OCI-LY3 (cell line): ENCODE data around the gene UPB1.

Experiments used
- H2AFZ ChIP-seq: fragments of 200-600, 300-600 bp; shearing (Covaris generic); 2 replicates; pipeline ENCODE4 v1.6.0; 2014; ENCODE audit warnings: antibody characterized with exemption, low read depth, low read length
- H3K27ac ChIP-seq: fragments of 200-600, 300-600 bp; sonication (generic); 2 replicates; pipeline ENCODE4 v1.5.1; 2014; ENCODE audit warnings: mild to moderate bottlenecking, low read length, moderate library complexity, mixed read lengths
- H3K27me3 ChIP-seq: fragments of 200-600, 300-600 bp; sonication (generic); 2 replicates; pipeline ENCODE4 v1.6.1; 2014; ENCODE audit warnings: low read depth, low read length, mixed read lengths
- H3K36me3 ChIP-seq: fragments of 200-600, 300-600 bp; sonication (generic); replicated peaks from 2 replicates; pipeline ENCODE3; 2014; ENCODE audit warnings: low read depth, low read length, mixed read lengths
- H3K4me1 ChIP-seq: fragments of 300-600, 200-600 bp; sonication (generic); 2 replicates; pipeline ENCODE4 v1.6.1; 2014; ENCODE audit warnings: low read length, mixed read lengths
- H3K4me2 ChIP-seq: fragments of 200-600, 300-600 bp; sonication (generic); 2 replicates; pipeline ENCODE4 v1.6.1; 2014; ENCODE audit warnings: low read length, mixed read lengths
- H3K4me3 ChIP-seq: fragments of 300-600, 200-600 bp; sonication (generic); 2 replicates; pipeline ENCODE4 v1.5.1; 2014; ENCODE audit warnings: antibody characterized with exemption, mild to moderate bottlenecking, low read length, moderate library complexity
- H3K79me2 ChIP-seq: fragments of 300-600, 200-600 bp; shearing (Covaris generic); 2 replicates; pipeline ENCODE4 v1.6.1; 2014; ENCODE audit warnings: mild to moderate bottlenecking, low read length, mixed read lengths
- H3K9ac ChIP-seq: fragments of 300-600, 200-600 bp; shearing (Covaris generic); 2 replicates; pipeline ENCODE4 v1.6.0; 2014; ENCODE audit warnings: mild to moderate bottlenecking, low read length, moderate library complexity
- H3K9me3 ChIP-seq: fragments of 200-600, 300-600 bp; shearing (Covaris generic); 2 replicates; pipeline ENCODE4 v1.6.1; 2014; ENCODE audit warnings: low read length, mixed read lengths; ENCODE audit not compliant: insufficient read depth
- H4K20me1 ChIP-seq: fragments of 200-600, 300-600 bp; sonication (generic); 2 replicates; pipeline ENCODE4 v1.6.1; 2016; ENCODE audit warnings: low read length, mixed read lengths; ENCODE audit not compliant: insufficient read depth
- EZH2phosphoT487 ChIP-seq: fragments of 200-600 bp; shearing (Covaris generic); IDR thresholded peaks from 2 replicates; pipeline ENCODE4 v1.6.1; 2018; ENCODE audit warnings: antibody characterized with exemption, mixed run types, low read depth
- TF ChIP-seq, protein P1 (sequence below): fragments of 200-600, 300-600 bp; sonication (generic); IDR thresholded peaks from 2 replicates; pipeline ENCODE4 v1.5.1; 2014; ENCODE audit warnings: antibody characterized with exemption, low read length, low read depth

The UPB1 gene

DNA sequence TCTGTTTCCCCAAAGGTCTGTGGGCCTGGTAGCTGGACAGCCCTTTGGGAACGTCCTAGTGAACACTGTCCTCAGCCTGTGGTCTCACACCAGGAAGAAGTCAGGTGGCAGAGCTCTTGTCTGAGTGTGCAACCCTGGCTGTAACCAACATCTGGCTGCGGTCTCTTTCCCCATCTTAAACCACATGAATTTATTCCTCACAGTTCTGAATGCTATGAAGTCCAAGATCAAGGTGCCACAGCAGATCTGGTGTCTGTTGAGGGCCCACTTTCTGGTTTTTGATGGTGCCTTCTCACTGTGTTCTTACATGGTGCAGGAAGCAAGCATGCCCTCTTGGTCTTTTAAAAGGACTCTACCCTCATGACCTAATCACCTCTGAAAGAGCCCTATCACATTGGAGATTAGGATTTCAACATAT lies 2.7 kb downstream of the UPB1 start:
- no peak overlapping the region for H3K4me2 ChIP-seq
- TF ChIP-seq, protein P1, sequence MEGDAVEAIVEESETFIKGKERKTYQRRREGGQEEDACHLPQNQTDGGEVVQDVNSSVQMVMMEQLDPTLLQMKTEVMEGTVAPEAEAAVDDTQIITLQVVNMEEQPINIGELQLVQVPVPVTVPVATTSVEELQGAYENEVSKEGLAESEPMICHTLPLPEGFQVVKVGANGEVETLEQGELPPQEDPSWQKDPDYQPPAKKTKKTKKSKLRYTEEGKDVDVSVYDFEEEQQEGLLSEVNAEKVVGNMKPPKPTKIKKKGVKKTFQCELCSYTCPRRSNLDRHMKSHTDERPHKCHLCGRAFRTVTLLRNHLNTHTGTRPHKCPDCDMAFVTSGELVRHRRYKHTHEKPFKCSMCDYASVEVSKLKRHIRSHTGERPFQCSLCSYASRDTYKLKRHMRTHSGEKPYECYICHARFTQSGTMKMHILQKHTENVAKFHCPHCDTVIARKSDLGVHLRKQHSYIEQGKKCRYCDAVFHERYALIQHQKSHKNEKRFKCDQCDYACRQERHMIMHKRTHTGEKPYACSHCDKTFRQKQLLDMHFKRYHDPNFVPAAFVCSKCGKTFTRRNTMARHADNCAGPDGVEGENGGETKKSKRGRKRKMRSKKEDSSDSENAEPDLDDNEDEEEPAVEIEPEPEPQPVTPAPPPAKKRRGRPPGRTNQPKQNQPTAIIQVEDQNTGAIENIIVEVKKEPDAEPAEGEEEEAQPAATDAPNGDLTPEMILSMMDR = no peak
- TF ChIP-seq EZH2phosphoT487 = no peak
- peaks cover 5% of the 10 kb centered on the region for H3K4me1 ChIP-seq
- H3K27ac ChIP-seq = no peak overlapping the region
- no peaks in the 10 kb centered on the region for H4K20me1 ChIP-seq
- H3K36me3 ChIP-seq = no peaks in the 10 kb centered on the region
- no peak overlapping the region for H2AFZ ChIP-seq
- H3K9ac ChIP-seq = no peak overlapping the region
- H3K27me3 ChIP-seq = 0 out of 2 replicates have a peak, but pooled peaks cover 8% of the 10 kb centered on the region
- H3K9me3 ChIP-seq = no peaks in the 10 kb centered on the region
- no peak overlapping the region for H3K4me3 ChIP-seq
- H3K79me2 ChIP-seq = no peaks in the 10 kb centered on the region

DNA sequence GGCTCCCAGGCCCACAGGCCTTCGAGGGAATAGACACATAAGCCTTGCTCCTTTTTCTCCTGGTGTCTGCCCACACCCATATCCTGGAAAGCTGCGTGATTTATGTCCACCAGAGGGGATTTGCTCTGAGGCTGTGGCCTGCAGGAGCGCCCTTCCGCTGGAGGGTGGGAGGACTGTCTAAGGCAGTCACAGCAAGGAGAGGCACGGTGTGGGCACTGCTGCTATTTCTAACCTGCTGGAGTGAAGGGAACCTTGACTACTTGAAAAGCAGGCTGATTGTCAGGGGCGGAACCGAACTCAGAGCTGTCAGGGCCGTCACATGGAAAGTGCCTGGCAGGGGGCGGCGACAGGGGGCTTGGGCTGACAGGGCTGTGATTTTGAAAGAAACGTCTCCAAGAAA lies 3.7 kb downstream of the UPB1 start:
- Histone ChIP-seq H3K4me3 (no peak overlapping the region), H3K27ac (no peak overlapping the region), H3K27me3 (0 out of 2 replicates have a peak, but pooled peaks cover 8% of the 10 kb centered on the region), H3K4me1 (peaks cover 15% of the 10 kb centered on the region), H3K79me2 (no peaks in the 10 kb centered on the region), H3K9ac (no peak overlapping the region), H4K20me1 (no peaks in the 10 kb centered on the region), H3K4me2 (no peak overlapping the region), H3K36me3 (no peaks in the 10 kb centered on the region), H2AFZ (no peak overlapping the region), H3K9me3 (no peaks in the 10 kb centered on the region)
- TF ChIP-seq, protein P1 = no peak
- no peak for TF ChIP-seq EZH2phosphoT487

DNA sequence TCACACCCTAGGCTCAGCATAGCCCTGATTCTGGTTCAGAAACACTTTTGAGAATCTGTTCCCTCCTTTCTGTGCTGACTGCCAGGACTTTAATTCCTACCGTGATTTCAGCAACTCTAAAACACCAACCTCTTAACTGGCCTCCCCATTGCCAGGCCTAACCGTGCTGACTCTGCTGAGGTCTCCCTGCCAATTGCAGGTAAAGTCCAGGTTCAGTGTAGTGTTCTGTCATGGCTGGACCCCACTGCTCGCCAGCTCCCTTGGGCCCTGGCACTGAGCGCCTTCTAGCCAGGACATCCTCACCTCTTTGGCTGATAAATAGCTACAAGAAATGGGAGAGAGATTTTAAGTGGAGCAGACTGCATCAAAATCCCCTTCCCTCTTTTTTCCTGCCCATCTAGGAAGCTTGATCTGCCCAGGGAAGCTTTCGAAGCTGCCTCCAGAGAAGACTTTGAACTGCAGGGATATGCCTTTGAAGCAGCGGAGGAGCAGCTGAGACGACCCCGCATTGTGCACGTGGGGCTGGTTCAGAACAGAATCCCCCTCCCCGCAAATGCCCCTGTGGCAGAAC lies 4.7 kb downstream of the UPB1 start:
- peaks cover 16% of the 10 kb centered on the region for H3K4me1 ChIP-seq
- H2AFZ ChIP-seq = no peak overlapping the region
- no peaks in the 10 kb centered on the region for H3K79me2 ChIP-seq
- TF ChIP-seq EZH2phosphoT487 = no peak
- TF ChIP-seq, protein P1 = no peak
- H3K27me3 ChIP-seq = 0 out of 2 replicates have a peak, but pooled peaks cover 8% of the 10 kb centered on the region
- no peak overlapping the region for H3K9ac ChIP-seq
- no peak overlapping the region for H3K27ac ChIP-seq
- no peaks in the 10 kb centered on the region for H3K36me3 ChIP-seq
- no peak overlapping the region for H3K4me2 ChIP-seq
- no peaks in the 10 kb centered on the region for H3K9me3 ChIP-seq
- H4K20me1 ChIP-seq = no peaks in the 10 kb centered on the region
- no peak overlapping the region for H3K4me3 ChIP-seq

DNA sequence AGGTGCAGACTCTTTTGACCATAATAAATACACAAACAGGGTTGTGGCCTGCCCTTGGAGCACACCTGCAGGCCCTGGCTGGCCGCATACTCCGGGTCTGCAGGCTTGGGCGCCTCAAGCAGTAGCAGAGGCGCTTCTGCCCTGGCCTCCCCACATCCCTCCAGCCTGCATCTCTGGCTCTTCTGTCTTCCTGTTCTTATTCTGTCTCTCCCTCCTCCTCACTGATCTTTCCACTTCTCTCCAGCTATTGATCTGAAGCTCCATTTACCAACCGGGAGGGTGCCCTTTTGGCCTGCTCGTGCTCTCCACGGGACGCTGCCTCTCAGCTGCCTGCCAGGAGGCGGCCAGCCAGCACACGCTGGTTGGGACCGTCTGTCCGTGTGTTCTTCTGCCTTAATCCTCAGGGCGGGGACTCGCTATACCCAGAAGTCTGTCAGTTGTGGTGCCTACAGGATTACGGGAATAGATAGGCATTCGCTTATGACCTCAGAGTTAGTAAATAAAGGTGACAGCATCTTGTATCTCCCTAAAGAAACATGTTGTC lies 5.2 kb downstream of the UPB1 start:
- no peaks in the 10 kb centered on the region for H3K9me3 ChIP-seq
- no peak overlapping the region for H3K9ac ChIP-seq
- TF ChIP-seq, protein P1 = no peak
- TF ChIP-seq EZH2phosphoT487 = no peak
- no peak overlapping the region for H2AFZ ChIP-seq
- peaks cover 16% of the 10 kb centered on the region for H3K4me1 ChIP-seq
- H3K79me2 ChIP-seq = no peaks in the 10 kb centered on the region
- no peak overlapping the region for H3K27ac ChIP-seq
- no peak overlapping the region for H3K4me3 ChIP-seq
- H3K4me2 ChIP-seq = no peak overlapping the region
- 0 out of 2 replicates have a peak, but pooled peaks cover 8% of the 10 kb centered on the region for H3K27me3 ChIP-seq
- no peaks in the 10 kb centered on the region for H3K36me3 ChIP-seq
- no peaks in the 10 kb centered on the region for H4K20me1 ChIP-seq
